HepG2 (cell line): Measurements from ENCODE around the gene CIAO2A. TPM values are rescaled to one million over a fixed set of nuclear protein-coding genes. Genes with fewer than 3 reads are reported as not detected.
A peak's percentile ranks its signal among the peaks of the same experiment; 100 is the strongest.

ENCODE experiments used
- ASH2L ChIP-seq: fragments of 300-600, 200-600 bp; sonication (generic); IDR thresholded peaks from 2 replicates; pipeline ENCODE4 v1.7.0; 2017; ENCODE audit warnings: low read depth, mild to moderate bottlenecking, moderate library complexity, mixed read lengths, low read length; ENCODE audit not compliant: insufficient read length
- BCL6 ChIP-seq: IDR thresholded peaks from 2 replicates; pipeline ENCODE4 v1.6.1; 2016; ENCODE audit warnings: missing genetic modification reagents, missing compliant biosample characterization
- DRAP1 ChIP-seq: IDR thresholded peaks from 2 replicates; pipeline ENCODE4 v1.6.1; 2016; ENCODE audit warnings: missing genetic modification reagents, missing compliant biosample characterization
- FOXK1 ChIP-seq: sonication (generic); formaldehyde crosslinking; IDR thresholded peaks from 2 replicates; pipeline ENCODE4 v1.4.0; 2020; ENCODE audit warnings: low read depth, missing genetic modification reagents, borderline replicate concordance
- GATAD1 ChIP-seq: IDR thresholded peaks from 2 replicates; pipeline ENCODE4 v1.6.1; 2016; ENCODE audit warnings: missing genetic modification reagents, missing compliant biosample characterization
- IKZF5 ChIP-seq: IDR thresholded peaks from 2 replicates; pipeline ENCODE4 v1.6.1; 2018; ENCODE audit warnings: missing genetic modification reagents, mild to moderate bottlenecking, missing compliant biosample characterization
- ISL2 ChIP-seq: sonication (generic); formaldehyde crosslinking; IDR thresholded peaks from 2 replicates; pipeline ENCODE4 v1.5.0; 2020; ENCODE audit warnings: missing genetic modification reagents
- MATR3 ChIP-seq: sonication (generic); formaldehyde crosslinking; IDR thresholded peaks from 2 replicates; pipeline ENCODE4 v1.4.0; 2020; ENCODE audit warnings: missing genetic modification reagents
- MIER3 ChIP-seq: IDR thresholded peaks from 2 replicates; pipeline ENCODE4 v1.6.1; 2016; ENCODE audit warnings: missing compliant biosample characterization, borderline replicate concordance
- NFIC ChIP-seq: IDR thresholded peaks from 2 replicates; pipeline ENCODE4 v1.6.1; 2012; ENCODE audit warnings: mild to moderate bottlenecking, low read length, inconsistent platforms
- RAD21 ChIP-seq: fragments of 450-650 bp; formaldehyde crosslinking; IDR thresholded peaks from 2 replicates; pipeline ENCODE4 v1.5.0; 2020; ENCODE audit warnings: mild to moderate bottlenecking
- REPIN1 ChIP-seq: sonication (generic); formaldehyde crosslinking; IDR thresholded peaks from 2 replicates; pipeline ENCODE4 v1.8.0; 2022; ENCODE audit warnings: missing genetic modification reagents, low read depth, mild to moderate bottlenecking, borderline replicate concordance
- SMAD3 ChIP-seq: sonication (generic); formaldehyde crosslinking; IDR thresholded peaks from 2 replicates; pipeline ENCODE4 v1.4.0; 2020; ENCODE audit warnings: missing genetic modification reagents
- SOX13 ChIP-seq, 3 experiments: fragments of 450-650 bp in 1 of 3; sonication (generic) in 1 of 3; formaldehyde crosslinking in 1 of 3; IDR thresholded peaks in 2 of 3; conservative IDR thresholded peaks in 1 of 3; 2 replicates each; pipeline versions ENCODE4 v1.5.0 to v1.6.1; 2016 to 2020; ENCODE audit warnings: antibody characterized with exemption in 1 of 3, mild to moderate bottlenecking in 1 of 3, missing compliant biosample characterization in 1 of 3, missing genetic modification reagents in 1 of 3, moderate library complexity in 1 of 3
- TARDBP ChIP-seq: sonication (generic); formaldehyde crosslinking; IDR thresholded peaks from 2 replicates; pipeline ENCODE4 v1.8.0; 2022; ENCODE audit warnings: mild to moderate bottlenecking, missing genetic modification reagents
- TEF ChIP-seq: sonication (generic); formaldehyde crosslinking; IDR thresholded peaks from 2 replicates; pipeline ENCODE4 v1.5.0; 2020; ENCODE audit warnings: missing genetic modification reagents
- ZBTB26 ChIP-seq: IDR thresholded peaks from 2 replicates; pipeline ENCODE4 v1.6.1; 2016; ENCODE audit warnings: missing compliant biosample characterization, missing genetic modification reagents, borderline replicate concordance
- ZGPAT ChIP-seq: IDR thresholded peaks from 2 replicates; pipeline ENCODE4 v1.6.1; 2016; ENCODE audit warnings: mild to moderate bottlenecking
- ZMYM2 ChIP-seq: sonication (generic); formaldehyde crosslinking; IDR thresholded peaks from 2 replicates; pipeline ENCODE4 v1.8.0; 2022; ENCODE audit warnings: mild to moderate bottlenecking, missing genetic modification reagents
- ZNF280D ChIP-seq: sonication (generic); formaldehyde crosslinking; IDR thresholded peaks from 2 replicates; pipeline ENCODE4 v1.5.1; 2020; ENCODE audit warnings: mild to moderate bottlenecking, missing genetic modification reagents
- ZNF451 ChIP-seq: sonication (generic); formaldehyde crosslinking; IDR thresholded peaks from 2 replicates; pipeline ENCODE4 v1.5.0; 2020; ENCODE audit warnings: mild to moderate bottlenecking, missing genetic modification reagents
- ZNF749 ChIP-seq: sonication (generic); formaldehyde crosslinking; IDR thresholded peaks from 2 replicates; pipeline ENCODE4 v1.8.0; 2022; ENCODE audit warnings: mild to moderate bottlenecking, missing genetic modification reagents, moderate library complexity, borderline replicate concordance
- ZNF792 ChIP-seq: IDR thresholded peaks from 2 replicates; pipeline ENCODE4 v1.6.1; 2016
- polyA plus RNA-seq, 8 experiments: library from polyadenylated mRNA; depleted of rRNA in 3 of 8; stranded (reverse) in 7 of 8; unstranded in 1 of 8; fragments of >200 nt; fragmentation: Illumina TruSeq in 4 of 8; extraction: Trizol in 4 of 8; gene quantifications; 2 replicates each; pipeline versions ENCODE4 v1.2.1 to v1.2.3, GENCODE V29; 2011 to 2016; ENCODE audit warnings: low read depth in 4 of 8, missing spikeins in 1 of 8, mixed read lengths in 1 of 8; ENCODE audit not compliant: insufficient read depth in 1 of 8
- total RNA-seq, 5 experiments: library from RNA; depleted of rRNA; stranded (reverse); fragments of >200 nt; fragmentation: Illumina TruSeq; extraction: Trizol; gene quantifications; 2 replicates each; pipeline ENCODE4 v1.2.3, GENCODE V29; 2016; ENCODE audit warnings: low read depth in 1 of 5

Gene CIAO2A
- total and polyA plus RNA-seq, 2 of the 13 experiments (the other 11 are each of a cell fraction or from before 2014, with no cell fraction given): 83.0 to 100 TPM

GRCh38 chr15:64072812-64073211 lies 20.8 kb downstream of the CIAO2A start (continued):
- TF ChIP-seq TEF (0 out of 2 replicates have a peak, but pooled peaks have one; percentile 41), ZNF280D (no peak), ZNF451 (no peak), NFIC (peak; percentile 89; the same call in 1 of the 2 replicates), FOXK1 (CRISPR knock-in tag) (peak; percentile 94), TARDBP (CRISPR knock-in tag) (peak; percentile 83; the same call in 1 of the 2 replicates), DRAP1 (CRISPR knock-in tag) (0 out of 2 replicates have a peak, but pooled peaks have one; percentile 16), RAD21 (no peak), REPIN1 (CRISPR knock-in tag) (peak; percentile 56; the same call in 1 of the 2 replicates), ZBTB26 (CRISPR knock-in tag) (no peak), GATAD1 (CRISPR knock-in tag) (peak; percentile 48; the same call in 1 of the 2 replicates), BCL6 (CRISPR knock-in tag) (peak; percentile 95), SMAD3 (CRISPR knock-in tag) (peak; percentile 90), SOX13 (IDR thresholded peaks at IDR 0.05) (peak; percentile 93), SOX13 (CRISPR knock-in tag; conservative IDR thresholded peaks at IDR 0.05 in 1 of 2, IDR thresholded peaks at IDR 0.05 in 1 of 2) (peak in 1 of 2 experiments; percentile 99; a peak in 2 of 4 replicates), IKZF5 (CRISPR knock-in tag) (peak; percentile 94), ASH2L (peak; percentile 57), ZMYM2 (CRISPR knock-in tag) (no peak), ZNF749 (CRISPR knock-in tag) (no peak), ZNF792 (CRISPR knock-in tag) (peak; percentile 76; the same call in 1 of the 2 replicates), ZGPAT (CRISPR knock-in tag) (peak; percentile 92; the same call in 1 of the 2 replicates), MATR3 (CRISPR knock-in tag) (no peak), MIER3 (CRISPR knock-in tag) (peak; percentile 96), ISL2 (CRISPR knock-in tag) (peak; percentile 94)
